Measurements from ENCODE around the gene METRNL. TPM values are rescaled to one million over a fixed set of nuclear protein-coding genes. Genes with fewer than 3 reads are reported as not detected.
"Not testable (repeated sequence)": the region's sequence is repeated elsewhere in the genome, so short reads cannot be mapped to it uniquely, and the experiment has no call there.

The METRNL gene
- total RNA-seq, 2 experiments from 2014 or later = 16.9 to 23.3 TPM

GRCh38 chr17:83064732-83065659 lies 14.4 kb upstream of the METRNL start:
- Histone ChIP-seq H3K9me2 (ENCODE audit: insufficient read depth, low read length) (no peaks in the 10 kb centered on the region), H3K4me3 (ENCODE audit: low read depth, low read length, poor library complexity, severe bottlenecking) (no peak overlapping the region), H3K9me3 (ENCODE audit: low read length) (no peaks in the 10 kb centered on the region), H3K4me2 (ENCODE audit: low read length) (no peak overlapping the region), H3K36me3 (ENCODE audit: insufficient read depth, low read length) (no peaks in the 10 kb centered on the region), H3K4me1 (ENCODE audit: insufficient read depth, low read length, poor library complexity, severe bottlenecking) (no peaks in the 10 kb centered on the region), H4K20me1 (ENCODE audit: insufficient read depth, low read length) (no peaks in the 10 kb centered on the region), H3K27ac (ENCODE audit: low read depth, low read length, poor library complexity, severe bottlenecking) (no peak overlapping the region), H3K79me2 (ENCODE audit: insufficient read depth, low read depth, low read length) (no peaks in the 10 kb centered on the region), H2AFZ (ENCODE audit: low read length) (no peak overlapping the region)
- ChIA-PET CTCF (ENCODE audit: unreplicated experiment) (no interaction called here), POLR2A (no interaction called here)
- no TSS peak for BruUV-seq (replicated peaks)
- intact Hi-C loops (cut with micrococcal nuclease; ENCODE audit: unreplicated experiment) = no loop called here
- DNase-seq (ENCODE audit: low spot score) = no peak
- TF ChIP-seq EZH2phosphoT487 (IDR thresholded peaks at IDR 0.05; ENCODE audit: borderline replicate concordance, low read depth, low read length) (no peak), CTCF (conservative IDR thresholded peaks at IDR 0.05; ENCODE audit: low read length) (no peak)

- CTCF ChIA-PET (ENCODE audit: unreplicated experiment) = no interaction called here
- intact Hi-C loops (cut with micrococcal nuclease; ENCODE audit: unreplicated experiment) = no loop called here
- TF ChIP-seq EZH2phosphoT487 (IDR thresholded peaks at IDR 0.05; ENCODE audit: borderline replicate concordance, low read depth, low read length) (no peak), CTCF (conservative IDR thresholded peaks at IDR 0.05; ENCODE audit: low read length) (no peak)
Observed at GRCh38 chr17:83065660-83066542, 13.5 kb upstream of the METRNL start.

GRCh38 chr17:83066543-83066890 lies 12.9 kb upstream of the METRNL start:
- POLR2A ChIA-PET; H3K4me3 ChIP-seq (ENCODE audit: low read depth, low read length, poor library complexity, severe bottlenecking); H3K9me2 ChIP-seq (ENCODE audit: insufficient read depth, low read length); H4K20me1 ChIP-seq (ENCODE audit: insufficient read depth, low read length); DNase-seq (ENCODE audit: low spot score); H2AFZ ChIP-seq (ENCODE audit: low read length); H3K27ac ChIP-seq (ENCODE audit: low read depth, low read length, poor library complexity, severe bottlenecking); intact Hi-C loops (cut with micrococcal nuclease; ENCODE audit: unreplicated experiment); H3K4me2 ChIP-seq (ENCODE audit: low read length); H3K79me2 ChIP-seq (ENCODE audit: insufficient read depth, low read depth, low read length); BruUV-seq (replicated peaks); CTCF ChIA-PET (ENCODE audit: unreplicated experiment); H3K4me1 ChIP-seq (ENCODE audit: insufficient read depth, low read length, poor library complexity, severe bottlenecking); H3K9me3 ChIP-seq (ENCODE audit: low read length); H3K36me3 ChIP-seq (ENCODE audit: insufficient read depth, low read length): not testable (repeated sequence)

More at GRCh38 chr17:83065660-83066542, 13.5 kb upstream of the METRNL start:
- Histone ChIP-seq H2AFZ (ENCODE audit: low read length) (no peak overlapping the region), H3K4me2 (ENCODE audit: low read length) (no peak overlapping the region), H3K9me2 (ENCODE audit: insufficient read depth, low read length) (no peaks in the 10 kb centered on the region), H4K20me1 (ENCODE audit: insufficient read depth, low read length) (no peaks in the 10 kb centered on the region), H3K4me3 (ENCODE audit: low read depth, low read length, poor library complexity, severe bottlenecking) (no peak overlapping the region), H3K36me3 (ENCODE audit: insufficient read depth, low read length) (no peaks in the 10 kb centered on the region), H3K27ac (ENCODE audit: low read depth, low read length, poor library complexity, severe bottlenecking) (no peak overlapping the region), H3K4me1 (ENCODE audit: insufficient read depth, low read length, poor library complexity, severe bottlenecking) (peaks cover 2% of the 10 kb centered on the region), H3K9me3 (ENCODE audit: low read length) (no peaks in the 10 kb centered on the region), H3K79me2 (ENCODE audit: insufficient read depth, low read depth, low read length) (no peaks in the 10 kb centered on the region)
- DNase-seq (ENCODE audit: low spot score) = no peak
- no TSS peak for BruUV-seq (replicated peaks)
- POLR2A ChIA-PET = no interaction called here

Measured in OCI-LY7 (cell line).